Mucosa of gallbladder (tissue), 1 donor: ENCODE measurements around the gene ROPN1B. TPM values are rescaled to one million over a fixed set of nuclear protein-coding genes. Genes with fewer than 3 reads are reported as not detected.

Source experiments
- DNase-seq: peaks from one replicate; pipeline ENCODE4 v3.0.0-alpha.2; 2020; ENCODE audit warnings: low spot score
- total RNA-seq: library from RNA; stranded (reverse); gene quantifications from one replicate; pipeline ENCODE4 v1.2.1, GENCODE V29; 2021
- donor health status: DM: no; HTN: no; CAD: no.

ROPN1B gene
- total RNA-seq, 1 donor from 2014 or later, result not detected

DNA sequence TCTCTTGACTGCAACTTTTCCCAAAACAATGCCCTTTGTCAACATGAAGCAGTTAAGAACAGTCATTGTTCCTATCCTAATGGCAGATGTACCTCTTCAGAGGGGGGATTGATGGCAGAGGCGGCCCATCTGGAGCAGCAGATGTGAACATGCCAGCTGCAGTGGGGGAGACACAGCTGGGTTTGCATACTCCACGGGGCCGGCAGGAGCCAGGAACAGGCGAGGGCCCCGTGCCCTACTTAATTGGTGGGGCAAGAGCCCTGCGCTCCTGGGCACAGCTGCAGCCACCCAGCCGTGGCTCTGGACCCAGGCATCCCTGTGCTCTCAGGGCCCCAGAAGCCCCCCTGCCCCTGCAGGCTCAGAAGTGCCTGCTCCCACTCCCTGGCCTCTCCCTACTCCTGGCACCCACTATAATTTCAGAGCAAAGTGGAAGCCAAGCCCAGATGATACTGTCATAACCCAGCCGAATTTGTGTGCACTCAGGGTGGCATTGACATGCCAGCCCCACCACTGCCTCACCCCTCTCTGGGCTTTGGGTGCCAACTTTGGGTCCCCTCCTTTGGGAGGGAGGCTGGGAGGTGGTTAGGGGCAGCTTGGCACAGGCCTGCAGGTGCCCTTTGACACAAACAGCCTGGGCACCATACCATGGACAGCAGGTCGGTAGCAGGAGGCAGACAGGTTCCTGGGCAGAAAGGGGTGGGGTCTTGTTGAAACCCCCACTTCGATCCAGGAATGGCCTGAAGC lies 34.6 kb downstream of the ROPN1B start:
- DNase-seq, result no peak

DNA sequence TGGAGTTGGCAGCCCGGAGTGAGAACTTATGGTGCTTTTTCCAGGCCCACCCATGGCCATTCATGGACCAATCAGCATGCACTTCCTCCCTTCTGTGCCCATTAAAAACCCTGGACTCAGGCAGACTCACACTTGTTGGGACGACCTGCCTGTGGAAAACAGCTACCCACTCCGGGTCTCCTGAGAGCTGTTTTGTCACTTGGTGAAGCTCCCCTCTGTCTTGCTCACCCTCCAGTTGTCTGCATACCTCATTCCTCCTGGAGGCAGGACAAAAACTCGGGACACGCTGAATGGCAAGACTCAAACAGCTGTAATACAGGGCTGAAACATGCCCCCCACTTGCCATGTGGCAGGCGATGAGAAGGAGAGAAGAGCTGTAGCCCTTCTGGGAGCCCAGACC lies 35.2 kb downstream of the ROPN1B start:
- no peak for DNase-seq

DNA sequence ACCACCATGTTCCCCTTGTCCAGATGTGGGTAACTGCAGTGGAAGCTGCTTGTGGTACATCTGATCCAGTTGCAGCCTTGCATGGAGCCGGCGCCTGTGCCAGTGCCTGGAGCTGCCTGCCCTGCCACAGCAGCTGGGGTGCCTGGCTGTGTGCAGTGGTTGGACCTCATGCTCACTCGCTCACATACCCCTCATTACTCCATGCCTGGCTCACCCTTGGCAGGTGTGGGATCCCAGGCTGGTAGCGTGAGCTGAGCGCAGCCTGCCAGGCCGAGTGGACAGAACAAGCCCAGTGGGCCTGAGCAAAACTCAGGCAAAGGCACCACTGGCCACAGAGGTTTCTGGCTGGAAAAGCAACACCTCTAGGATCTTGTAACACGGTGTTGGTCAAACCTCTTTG lies 35.7 kb downstream of the ROPN1B start:
- DNase-seq, result no peak

DNA sequence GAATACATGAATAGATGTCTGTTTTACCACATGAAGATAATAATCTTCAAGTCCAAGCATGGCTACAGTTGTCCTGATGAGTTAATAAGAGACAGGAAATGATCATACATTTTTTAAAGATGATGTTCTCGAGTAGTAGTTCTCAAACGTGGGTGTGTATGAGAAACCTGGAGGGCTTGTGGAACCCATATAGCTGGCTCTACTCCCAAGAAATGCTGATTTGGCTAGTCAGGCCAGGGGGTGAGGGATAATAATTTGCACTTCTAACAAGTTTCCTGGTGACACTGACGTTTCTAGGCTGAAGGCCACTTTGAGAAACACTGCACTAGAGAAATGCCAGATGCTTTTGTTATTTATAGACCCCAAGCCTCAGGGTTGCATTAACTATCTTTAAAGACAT lies 37.0 kb downstream of the ROPN1B start:
- DNase-seq, result no peak

DNA sequence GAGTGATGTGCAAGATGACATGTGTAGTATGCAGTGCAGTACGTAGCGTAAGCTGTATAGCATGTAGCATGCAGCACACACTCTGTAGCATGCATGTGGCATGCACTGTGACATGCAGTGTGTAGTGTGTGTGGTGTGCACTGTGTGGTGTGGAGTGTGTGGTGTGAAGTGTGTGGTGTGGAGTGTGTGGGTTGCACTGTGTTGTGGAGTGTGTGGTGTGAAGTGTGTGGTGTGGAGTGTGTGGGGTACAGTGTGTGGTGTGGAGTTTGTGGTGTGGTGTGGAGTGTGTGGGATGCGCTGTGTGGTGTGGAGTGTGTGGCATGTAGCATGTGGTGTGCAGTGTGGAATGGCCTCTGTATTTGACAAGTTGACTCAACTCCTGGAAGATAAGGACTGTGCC lies 39.2 kb downstream of the ROPN1B start:
- DNase-seq, result no peak

DNA sequence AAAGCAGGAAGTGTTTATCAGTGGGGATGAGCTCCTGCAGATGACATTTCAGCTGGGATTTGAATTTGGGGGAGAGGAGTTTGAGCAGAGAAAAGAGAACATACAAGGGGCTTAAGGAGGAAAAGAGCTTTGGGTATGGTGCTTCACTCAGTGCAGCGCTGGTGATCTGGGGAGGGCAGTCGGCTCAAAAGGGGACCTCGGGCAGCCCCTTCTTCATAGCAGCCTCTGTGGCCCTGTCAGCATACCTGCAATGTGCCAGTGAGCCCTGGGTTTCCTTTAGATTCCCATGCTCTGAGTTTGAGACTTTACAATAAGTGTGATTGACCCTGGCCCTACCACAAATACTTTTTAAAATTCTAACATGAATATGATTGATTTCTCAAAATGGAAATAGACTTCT lies 40.2 kb downstream of the ROPN1B start:
- no peak for DNase-seq

DNA sequence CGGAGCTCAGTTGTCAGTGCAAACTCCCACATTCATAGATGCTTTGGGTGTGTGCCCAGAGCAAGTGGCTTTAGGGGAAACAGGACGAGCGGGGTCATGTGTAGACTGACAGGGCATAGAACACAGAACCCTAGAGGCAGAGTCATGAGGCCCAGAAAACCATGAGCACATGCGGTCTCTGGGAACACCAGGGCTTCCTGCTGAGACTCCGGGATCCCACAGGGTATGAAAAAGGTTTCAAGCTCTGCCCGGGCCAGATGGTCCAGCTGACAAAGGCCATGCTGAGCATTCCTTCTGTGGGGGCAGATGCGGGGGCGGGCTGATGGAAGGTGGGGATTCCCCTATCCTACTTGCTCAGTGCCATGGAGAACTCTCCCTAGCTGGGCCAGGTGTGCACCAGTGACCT lies 44.8 kb downstream of the ROPN1B start:
- no peak for DNase-seq

DNA sequence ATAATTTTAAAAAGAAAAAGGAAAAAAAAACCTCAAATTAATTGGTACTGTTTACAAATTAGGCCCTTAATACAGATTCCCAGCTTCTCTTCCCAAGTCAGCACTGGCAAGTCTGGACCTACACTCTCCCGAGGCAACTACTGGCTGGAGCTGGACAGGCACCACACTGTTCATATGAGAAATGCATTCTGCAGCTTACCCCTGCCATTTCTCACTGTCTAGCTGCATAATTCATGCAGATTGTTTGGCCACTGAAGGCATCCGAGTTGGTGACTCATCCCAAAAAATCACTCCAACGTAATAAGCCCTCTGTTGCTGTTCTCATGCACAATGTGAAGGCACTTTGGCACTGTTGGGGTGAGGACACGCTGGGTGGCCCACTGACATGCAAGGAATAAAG lies 45.3 kb downstream of the ROPN1B start:
- peak; percentile 31 for DNase-seq

DNA sequence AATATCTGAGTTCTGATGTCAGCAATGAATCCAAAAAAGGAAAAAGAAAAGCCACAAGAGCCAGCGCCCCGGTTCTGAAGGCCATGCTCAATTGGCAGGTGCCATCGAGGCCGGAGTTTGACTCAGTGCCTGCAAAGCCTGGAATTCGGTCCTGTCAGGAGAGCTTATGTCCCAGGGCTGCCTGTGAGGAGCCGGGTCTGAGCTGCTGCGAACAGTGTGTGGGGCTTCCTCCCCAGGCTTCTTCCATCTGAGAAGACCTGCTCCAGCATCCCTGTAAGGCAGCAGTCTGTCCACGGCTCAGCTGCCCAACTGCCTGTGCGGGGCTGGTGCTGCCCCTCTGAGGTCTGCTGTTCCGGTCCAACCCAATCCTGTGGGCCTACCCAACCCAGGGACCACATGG lies 46.1 kb downstream of the ROPN1B start:
- no peak for DNase-seq

DNA sequence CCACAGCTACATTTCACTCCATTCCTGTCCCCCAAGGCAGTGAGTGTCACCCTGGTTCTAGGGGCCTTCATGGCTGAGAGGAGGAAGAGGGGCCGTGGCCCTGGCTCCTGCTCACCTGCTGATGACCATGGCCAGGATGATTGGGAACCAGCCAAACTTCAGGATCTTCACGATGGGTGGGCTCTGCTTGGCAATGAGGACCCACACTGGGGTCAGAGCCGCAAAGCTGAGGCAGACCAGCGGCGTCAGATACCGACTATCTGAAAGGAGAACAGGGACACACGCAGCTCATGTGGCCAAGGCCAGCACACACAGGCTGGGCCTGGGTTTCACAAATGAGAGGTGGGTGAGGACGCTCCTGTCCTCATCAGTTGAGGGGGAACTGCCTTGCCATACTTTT lies 47.6 kb downstream of the ROPN1B start:
- DNase-seq, result no peak

DNA sequence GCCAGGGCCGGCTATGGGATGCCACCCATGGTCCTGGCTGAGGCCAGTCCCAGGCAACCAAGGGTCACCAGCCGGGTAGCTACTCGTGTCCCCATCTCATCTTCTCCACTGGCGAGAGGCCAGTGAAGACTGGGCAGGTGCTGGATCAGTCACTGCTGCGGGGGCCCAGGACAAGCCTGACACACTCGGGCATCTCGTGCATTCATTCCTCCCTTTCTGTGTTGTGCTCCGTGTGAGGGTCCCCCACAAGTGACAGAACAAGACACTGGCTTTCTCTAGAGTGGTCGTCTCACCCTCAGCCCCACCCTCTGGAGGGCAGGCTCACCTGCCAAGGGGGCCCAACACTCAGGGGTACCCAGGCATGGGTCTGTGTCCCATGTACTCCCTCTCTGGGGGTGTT lies 48.4 kb downstream of the ROPN1B start:
- no peak for DNase-seq

DNA sequence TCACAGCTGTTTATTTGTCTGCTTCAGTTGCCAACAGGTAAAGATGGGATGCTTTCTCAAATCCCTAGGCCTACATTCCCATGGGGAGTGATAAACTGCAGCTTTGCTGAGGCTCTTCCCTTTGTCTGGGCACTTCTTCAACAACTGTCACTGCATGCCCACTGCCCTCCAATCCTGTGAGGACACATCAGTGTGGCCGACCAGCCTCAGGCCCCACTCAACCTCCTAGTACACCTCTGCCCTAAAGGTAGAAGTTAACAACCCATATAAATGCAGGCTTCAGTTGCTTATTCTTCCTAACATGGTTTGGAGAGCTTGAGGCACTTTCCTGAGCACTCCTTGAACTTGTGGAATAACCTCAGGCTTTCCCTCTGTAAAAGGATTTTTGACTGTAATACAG lies 49.6 kb downstream of the ROPN1B start:
- DNase-seq, result peak; percentile 2

DNA sequence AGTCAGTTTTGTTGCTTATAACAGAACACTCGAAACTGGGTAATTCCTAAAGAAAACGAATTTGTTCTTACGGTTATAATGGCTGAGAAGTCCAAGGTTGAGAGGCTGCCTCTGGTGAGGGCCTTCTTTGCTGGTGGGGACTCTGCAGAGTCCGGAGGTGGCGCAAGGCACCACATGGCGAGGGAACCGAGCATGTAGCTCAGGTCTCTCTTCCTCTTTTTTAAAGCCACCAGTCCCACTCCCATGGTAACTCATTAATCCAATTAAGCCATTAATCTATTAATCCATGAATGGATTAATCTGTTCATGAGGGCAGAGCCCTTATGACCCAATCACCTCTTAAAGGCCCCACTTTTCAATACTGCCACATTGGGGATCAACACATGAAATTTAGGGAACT lies 50.0 kb downstream of the ROPN1B start:
- peak; percentile 7 for DNase-seq

DNA sequence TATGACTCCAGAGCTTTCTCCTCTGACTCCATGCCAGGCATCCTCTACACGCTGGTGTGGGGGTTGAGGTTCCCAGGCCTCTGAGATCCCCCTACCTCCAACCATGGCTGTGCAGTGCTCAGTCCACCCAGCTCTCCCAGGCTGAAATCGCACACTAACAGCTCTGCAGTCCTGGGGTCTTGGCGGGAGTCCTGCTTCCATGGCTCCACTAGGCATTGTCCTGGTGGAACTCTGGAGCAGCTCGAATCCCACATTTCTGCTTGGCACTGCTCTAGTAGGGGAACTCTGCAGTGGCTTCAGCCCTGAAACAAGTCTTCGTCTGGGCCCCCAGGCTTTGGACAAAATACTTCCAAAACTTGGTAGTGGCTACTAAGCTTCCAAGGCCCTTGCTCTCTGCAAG lies 50.7 kb downstream of the ROPN1B start:
- peak; percentile 2 for DNase-seq

DNA sequence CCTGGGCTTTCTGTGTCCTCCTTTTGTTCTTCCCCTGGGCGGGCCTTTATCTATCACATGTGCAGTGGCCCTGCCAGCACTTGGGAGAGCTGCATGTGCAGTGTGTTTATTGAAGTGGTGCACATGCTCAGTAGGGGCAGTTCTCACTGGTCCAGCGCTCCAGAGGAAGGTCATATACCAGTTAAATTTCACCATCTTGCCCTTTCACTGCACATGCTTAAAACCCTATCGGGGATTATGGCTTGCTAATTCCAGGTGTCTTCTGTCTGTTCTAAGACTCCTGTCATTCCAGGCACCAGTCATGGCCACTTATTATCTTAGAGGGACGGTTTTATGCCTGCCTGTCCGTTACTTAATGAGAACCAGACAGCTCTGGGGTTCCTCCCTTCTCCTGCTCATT lies 52.2 kb downstream of the ROPN1B start:
- DNase-seq, result peak; percentile 8

DNA sequence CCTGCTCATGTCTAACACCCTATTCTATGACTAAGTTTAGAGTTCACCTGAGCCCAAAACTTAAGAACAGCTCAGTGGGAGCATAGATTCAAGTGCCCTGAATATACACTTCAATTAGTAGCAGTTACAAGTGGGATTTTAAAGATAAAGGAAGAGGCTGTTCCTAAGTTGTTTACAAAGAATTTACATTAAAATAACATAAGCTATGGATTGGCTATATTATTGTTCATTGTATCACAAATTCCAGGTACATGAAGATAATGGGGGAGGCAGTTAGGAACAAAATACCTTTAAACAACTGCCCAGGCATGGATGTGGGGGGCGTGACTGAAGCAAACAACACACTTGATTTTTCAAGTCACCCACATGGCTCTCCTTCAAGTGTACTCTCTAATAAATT lies 52.7 kb downstream of the ROPN1B start:
- no peak for DNase-seq

DNA sequence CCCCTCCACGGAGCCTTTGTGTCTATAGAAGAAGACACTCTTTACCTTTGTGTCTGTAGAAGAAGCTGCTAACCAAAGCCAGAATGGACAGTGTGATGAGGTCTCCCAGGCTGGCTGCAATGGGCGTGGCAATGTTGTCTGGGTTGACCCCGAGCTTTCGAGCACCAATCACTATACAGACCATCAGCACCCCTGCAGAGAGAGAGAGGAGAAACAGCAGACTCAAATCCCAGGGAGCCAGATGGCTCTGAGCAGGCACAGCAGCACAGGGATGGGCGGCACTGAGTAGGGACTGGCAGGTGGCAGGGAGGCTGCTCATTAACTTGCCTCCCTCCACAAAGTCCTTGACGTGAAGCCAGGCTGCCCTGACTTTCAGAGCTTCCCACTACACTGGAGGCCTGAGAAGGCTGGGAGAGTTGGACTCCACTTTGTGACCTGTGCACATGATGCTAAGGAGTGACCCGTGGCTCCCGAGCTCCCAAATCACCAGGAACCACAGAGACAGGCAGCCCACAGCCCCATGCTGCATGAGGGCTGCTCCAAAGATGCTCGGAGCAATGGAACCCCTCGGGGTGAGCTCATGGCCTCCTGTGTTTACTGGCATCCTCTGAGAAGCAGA lies 53.9 kb downstream of the ROPN1B start:
- DNase-seq, result peak; percentile 4

DNA sequence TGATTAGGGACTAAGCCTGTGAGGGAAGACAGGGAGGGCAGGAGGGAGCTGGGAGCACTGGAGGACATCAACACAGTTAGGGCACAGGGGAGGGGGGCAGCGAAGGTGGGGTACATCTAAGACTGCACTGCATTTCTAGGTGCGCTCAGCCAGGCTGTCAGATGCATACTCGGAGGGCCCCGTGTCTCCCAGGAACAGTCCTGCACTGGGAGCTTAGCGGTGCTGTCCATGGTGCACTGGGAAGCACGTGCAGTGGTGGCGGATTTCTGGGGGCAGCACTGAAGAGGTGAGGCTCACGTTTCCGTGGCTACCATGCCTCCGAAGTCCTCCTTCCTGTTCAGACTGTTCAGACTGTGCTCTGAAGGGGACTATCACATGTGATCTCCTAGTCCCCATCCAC lies 54.4 kb downstream of the ROPN1B start:
- DNase-seq, result peak; percentile 4

DNA sequence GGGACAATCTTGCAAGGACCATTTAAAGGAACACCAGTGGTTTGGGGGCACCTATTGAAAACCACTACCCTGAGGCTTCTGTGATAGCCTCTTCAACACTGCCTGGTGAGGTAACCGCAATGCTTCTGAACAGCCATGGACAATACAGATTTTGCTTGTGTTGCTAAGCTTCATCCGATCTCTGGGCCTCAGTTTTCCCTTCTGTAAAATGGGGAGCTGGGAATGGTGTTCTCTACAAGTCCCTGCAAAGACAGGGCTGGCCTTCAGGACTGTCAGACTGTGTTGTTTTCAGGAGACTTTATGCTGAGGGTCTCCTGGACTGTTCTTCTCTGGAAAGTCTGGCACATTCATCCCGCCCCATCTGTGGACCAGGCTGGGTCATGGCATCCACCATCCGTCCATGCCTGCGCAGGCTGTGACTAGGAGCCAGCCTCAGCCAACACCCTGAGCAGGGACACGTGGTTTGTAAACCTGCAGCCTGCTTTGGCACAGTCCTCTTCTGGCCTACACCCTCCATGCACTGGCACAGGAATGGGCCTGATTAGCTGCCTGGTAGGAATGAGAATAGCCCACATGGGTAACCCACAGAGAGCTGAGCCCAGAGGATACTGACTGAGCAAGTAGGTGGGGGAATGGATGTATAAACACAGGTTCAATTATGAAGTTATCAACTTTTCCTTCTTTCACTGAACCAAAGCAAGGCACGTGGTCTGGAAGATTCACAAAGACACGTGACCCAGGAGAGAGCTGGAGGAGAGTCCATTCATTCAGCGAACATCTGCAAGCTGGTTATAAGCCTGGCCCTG lies 55.3 kb downstream of the ROPN1B start:
- peak; percentile 5 for DNase-seq

DNA sequence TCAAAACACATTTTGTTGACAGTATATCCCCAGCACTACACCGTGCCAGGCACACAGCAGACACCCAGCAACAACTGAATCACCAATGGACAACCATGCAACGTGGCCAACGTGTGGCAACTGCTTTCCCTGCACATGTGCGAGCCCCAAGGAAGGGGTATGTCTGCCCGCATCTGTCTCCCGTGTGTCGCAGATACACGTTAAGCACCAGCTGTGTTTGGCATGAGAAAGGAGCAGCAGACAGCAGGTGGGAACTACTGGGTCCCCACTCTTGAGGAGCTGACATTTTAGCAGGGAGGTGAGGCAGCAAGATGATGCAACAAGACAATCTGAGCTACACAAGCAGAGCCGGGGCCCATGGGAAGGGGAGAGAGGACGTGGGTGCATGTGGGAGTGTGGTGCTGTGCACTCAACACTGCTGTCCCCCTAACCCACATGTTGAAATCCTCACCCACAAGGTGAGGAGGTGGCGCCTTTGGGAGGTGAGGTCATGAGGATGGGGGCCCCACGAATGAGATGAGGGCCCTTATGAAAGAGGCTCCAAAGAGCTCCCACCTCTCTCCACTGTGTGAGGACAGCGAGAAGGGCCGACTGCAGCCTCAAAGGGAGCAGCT lies 56.2 kb downstream of the ROPN1B start:
- DNase-seq, result peak; percentile 5

DNA sequence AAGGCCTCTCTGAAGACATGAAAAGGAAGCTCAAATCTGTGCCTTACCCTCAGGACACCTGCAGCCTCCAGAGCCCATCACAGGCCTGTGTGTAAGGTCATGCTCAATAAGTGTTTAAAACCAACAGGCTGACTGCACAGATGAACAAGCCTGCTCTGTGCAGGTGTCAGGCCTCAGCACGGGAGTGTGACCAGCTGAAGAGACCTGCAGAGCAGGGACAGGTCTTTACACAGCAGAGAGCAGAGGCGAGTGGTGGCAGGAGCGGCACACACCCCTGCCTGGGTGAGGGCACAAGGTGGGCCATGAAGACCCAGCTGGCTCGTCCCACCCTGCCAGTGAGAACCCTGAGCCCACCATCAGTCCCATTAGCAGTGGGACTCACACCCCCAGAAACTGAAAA lies 56.9 kb downstream of the ROPN1B start:
- peak; percentile 4 for DNase-seq

DNA sequence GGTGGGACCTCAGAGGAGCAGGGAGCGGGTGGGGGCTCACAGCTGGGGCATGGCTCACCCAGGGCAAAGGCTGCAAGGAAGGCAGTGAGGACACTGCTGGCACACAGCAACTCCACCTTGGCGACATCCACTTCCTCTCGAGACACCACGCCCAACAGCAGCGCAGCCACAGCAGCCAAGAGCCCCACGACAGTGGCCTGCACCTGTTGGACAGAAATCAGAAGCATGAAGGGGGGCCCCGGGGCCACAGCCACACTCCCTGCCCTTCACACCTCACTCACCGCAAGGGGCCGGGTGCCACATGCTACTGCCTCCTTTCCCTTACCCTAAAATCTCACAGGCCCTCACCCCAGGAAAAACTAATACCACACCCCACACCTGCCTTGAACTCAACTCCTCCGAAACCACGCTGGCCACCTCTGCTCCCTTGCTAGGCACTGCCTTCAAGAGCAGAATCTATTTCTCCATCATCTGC lies 57.3 kb downstream of the ROPN1B start:
- peak; percentile 5 for DNase-seq
